K562 (cell line): ENCODE results near the gene SLC23A2. TPM values are rescaled to one million over a fixed set of nuclear protein-coding genes. Genes with fewer than 3 reads are reported as not detected.

ENCODE experiments used
- E2F8 ChIP-seq: fragments of 450-650 bp; IDR thresholded peaks from 2 replicates; pipeline ENCODE4 v1.7.1; 2018; ENCODE audit warnings: mild to moderate bottlenecking, low read depth; ENCODE audit not compliant: partially characterized antibody
- KAT7 ChIP-seq: sonication (generic); formaldehyde crosslinking; IDR thresholded peaks from 2 replicates; pipeline ENCODE4 v1.8.0; 2022; ENCODE audit warnings: missing genetic modification reagents, mild to moderate bottlenecking, borderline replicate concordance
- MEIS2 ChIP-seq: fragments of 450-650 bp; IDR thresholded peaks from 2 replicates; pipeline ENCODE4 v1.6.1; 2014; ENCODE audit warnings: mild to moderate bottlenecking; ENCODE audit not compliant: partially characterized antibody
- PBX2 ChIP-seq, 2 experiments: IDR thresholded peaks in 1 of 2; conservative IDR thresholded peaks in 1 of 2; 2 replicates each; pipeline ENCODE4 v1.6.1; 2016; ENCODE audit warnings: low read depth in 2 of 2, mild to moderate bottlenecking in 1 of 2, missing compliant biosample characterization in 1 of 2, missing genetic modification characterization in 1 of 2, moderate library complexity in 1 of 2
- SREBF2 ChIP-seq: sonication (generic); formaldehyde crosslinking; IDR thresholded peaks from 2 replicates; pipeline ENCODE4 v1.4.0; 2020; ENCODE audit warnings: mild to moderate bottlenecking, missing genetic modification reagents
- U2AF2 ChIP-seq: fragments of 200-400 bp; formaldehyde crosslinking; optimal IDR thresholded peaks from 2 replicates; pipeline ENCODE3; 2017; ENCODE audit warnings: low read depth, mild to moderate bottlenecking, low read length
- polyA plus RNA-seq, 8 experiments: library from polyadenylated mRNA; depleted of rRNA in 4 of 8; stranded (reverse) in 5 of 8; unstranded in 3 of 8; fragments of >200 nt; fragmentation: Nextera tagmentation in 2 of 8; fragmentation: Illumina TruSeq in 1 of 8; extraction: Ambion mirVana in 2 of 8; extraction: Trizol in 1 of 8; gene quantifications; 2 replicates each; pipeline versions ENCODE4 v1.2.1 to v1.2.3, GENCODE V29; 2011 to 2014; ENCODE audit warnings: inconsistent platforms in 1 of 8, missing spikeins in 1 of 8
- total RNA-seq, 7 experiments: library from RNA; depleted of rRNA in 6 of 7; stranded (reverse); fragments of >200 nt in 6 of 7; fragmentation: Illumina TruSeq in 2 of 7; extraction: Trizol in 2 of 7; gene quantifications; 2 replicates each; pipeline versions ENCODE4 v1.2.1 to v1.2.3, GENCODE V29; 2011 to 2021; ENCODE audit warnings: low replicate concordance in 1 of 7
- TF ChIP-seq, protein P1 (sequence below): fragments of 450-650 bp; conservative IDR thresholded peaks from 2 replicates; pipeline ENCODE4 v1.6.1; 2016; ENCODE audit warnings: missing genetic modification characterization, low read depth, mild to moderate bottlenecking, control low read depth, missing compliant biosample characterization

Gene SLC23A2
- total and polyA plus RNA-seq, 9 of the 15 experiments (the other 6 are each of a cell fraction or from before 2014, with no cell fraction given) = 0.39 to 6.7 (median 3.2) TPM

- TF ChIP-seq, protein P1, sequence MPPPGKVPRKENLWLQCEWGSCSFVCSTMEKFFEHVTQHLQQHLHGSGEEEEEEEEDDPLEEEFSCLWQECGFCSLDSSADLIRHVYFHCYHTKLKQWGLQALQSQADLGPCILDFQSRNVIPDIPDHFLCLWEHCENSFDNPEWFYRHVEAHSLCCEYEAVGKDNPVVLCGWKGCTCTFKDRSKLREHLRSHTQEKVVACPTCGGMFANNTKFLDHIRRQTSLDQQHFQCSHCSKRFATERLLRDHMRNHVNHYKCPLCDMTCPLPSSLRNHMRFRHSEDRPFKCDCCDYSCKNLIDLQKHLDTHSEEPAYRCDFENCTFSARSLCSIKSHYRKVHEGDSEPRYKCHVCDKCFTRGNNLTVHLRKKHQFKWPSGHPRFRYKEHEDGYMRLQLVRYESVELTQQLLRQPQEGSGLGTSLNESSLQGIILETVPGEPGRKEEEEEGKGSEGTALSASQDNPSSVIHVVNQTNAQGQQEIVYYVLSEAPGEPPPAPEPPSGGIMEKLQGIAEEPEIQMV (tag) = no peak
- TF ChIP-seq SREBF2 (CRISPR knock-in tag) (no peak), KAT7 (CRISPR knock-in tag) (no peak), U2AF2 (no peak), E2F8 (no peak), PBX2 (CRISPR knock-in tag; IDR thresholded peaks at IDR 0.05; ENCODE audit: low read depth) (no peak), PBX2 (tag; conservative IDR thresholded peaks at IDR 0.05; ENCODE audit: low read depth) (peak; percentile 78), MEIS2 (peak; percentile 69)
These were observed 28.6 kb downstream of the SLC23A2 start (continued) for GRCh38 chr20:4972506-4973251.
